HepG2 (cell line): ENCODE results near the gene RPL41. TPM values are rescaled to one million over a fixed set of nuclear protein-coding genes. Genes with fewer than 3 reads are reported as not detected.
A peak's percentile ranks its signal among the peaks of the same experiment; 100 is the strongest.

Source experiments
- BRCA1 ChIP-seq: sonication (generic); formaldehyde crosslinking; IDR thresholded peaks from 2 replicates; pipeline ENCODE4 v1.4.0; 2020; ENCODE audit warnings: missing genetic modification reagents
- FOXJ3 ChIP-seq: sonication (generic); formaldehyde crosslinking; IDR thresholded peaks from 2 replicates; pipeline ENCODE4 v1.4.0; 2020; ENCODE audit warnings: missing genetic modification reagents, mild to moderate bottlenecking, borderline replicate concordance
- KLF13 ChIP-seq: sonication (generic); formaldehyde crosslinking; IDR thresholded peaks from 2 replicates; pipeline ENCODE4 v1.4.0; 2020; ENCODE audit warnings: mild to moderate bottlenecking, missing genetic modification reagents
- NAIF1 ChIP-seq: sonication (generic); formaldehyde crosslinking; IDR thresholded peaks from 2 replicates; pipeline ENCODE4 v1.5.0; 2020; ENCODE audit warnings: mild to moderate bottlenecking, missing genetic modification reagents, borderline replicate concordance
- SP1 ChIP-seq, 2 experiments: fragments of 450-650 bp in 1 of 2; sonication (generic) in 1 of 2; formaldehyde crosslinking in 1 of 2; IDR thresholded peaks; 2 replicates each; pipeline versions ENCODE4 v1.4.0 to v1.6.1; 2016 to 2020; ENCODE audit warnings: missing genetic modification reagents in 1 of 2
- SUZ12 ChIP-seq: fragments of 150-350 bp; IDR thresholded peaks from 2 replicates; pipeline ENCODE4 v1.6.1; 2014; ENCODE audit warnings: low read depth, low read length
- TBX3 ChIP-seq: fragments of 450-650 bp; IDR thresholded peaks from 2 replicates; pipeline ENCODE4 v1.6.1; 2017; ENCODE audit warnings: antibody characterized with exemption, mild to moderate bottlenecking, inconsistent platforms, borderline replicate concordance
- ZNF124 ChIP-seq: sonication (generic); formaldehyde crosslinking; IDR thresholded peaks from 2 replicates; pipeline ENCODE4 v1.4.0; 2020; ENCODE audit warnings: missing genetic modification reagents
- ZNF333 ChIP-seq: sonication (generic); formaldehyde crosslinking; IDR thresholded peaks from 2 replicates; pipeline ENCODE4 v1.4.0; 2020; ENCODE audit warnings: mild to moderate bottlenecking, missing genetic modification reagents, borderline replicate concordance
- ZNF33A ChIP-seq: sonication (generic); formaldehyde crosslinking; IDR thresholded peaks from 2 replicates; pipeline ENCODE4 v1.5.1; 2020; ENCODE audit warnings: missing genetic modification reagents, mild to moderate bottlenecking, moderate library complexity, borderline replicate concordance
- ZNF558 ChIP-seq: sonication (generic); formaldehyde crosslinking; IDR thresholded peaks from 2 replicates; pipeline ENCODE4 v1.9.0; 2022; ENCODE audit warnings: mild to moderate bottlenecking, missing genetic modification reagents, borderline replicate concordance
- ZNF709 ChIP-seq: sonication (generic); formaldehyde crosslinking; IDR thresholded peaks from 2 replicates; pipeline ENCODE4 v1.5.0; 2020; ENCODE audit warnings: mild to moderate bottlenecking, missing genetic modification reagents
- ZNF75D ChIP-seq: sonication (generic); formaldehyde crosslinking; IDR thresholded peaks from 2 replicates; pipeline ENCODE4 v1.8.1; 2023; ENCODE audit warnings: missing genetic modification reagents, mild to moderate bottlenecking, borderline replicate concordance
- ZNF790 ChIP-seq: sonication (generic); formaldehyde crosslinking; IDR thresholded peaks from 2 replicates; pipeline ENCODE4 v1.8.0; 2022; ENCODE audit warnings: missing genetic modification reagents, mild to moderate bottlenecking, borderline replicate concordance
- ZNF839 ChIP-seq: sonication (generic); formaldehyde crosslinking; IDR thresholded peaks from 2 replicates; pipeline ENCODE4 v1.4.0; 2020; ENCODE audit warnings: missing genetic modification reagents, mild to moderate bottlenecking, borderline replicate concordance
- polyA plus RNA-seq, 8 experiments: library from polyadenylated mRNA; depleted of rRNA in 3 of 8; stranded (reverse) in 7 of 8; unstranded in 1 of 8; fragments of >200 nt; fragmentation: Illumina TruSeq in 4 of 8; extraction: Trizol in 4 of 8; gene quantifications; 2 replicates each; pipeline versions ENCODE4 v1.2.1 to v1.2.3, GENCODE V29; 2011 to 2016; ENCODE audit warnings: low read depth in 4 of 8, missing spikeins in 1 of 8, mixed read lengths in 1 of 8; ENCODE audit not compliant: insufficient read depth in 1 of 8
- total RNA-seq, 5 experiments: library from RNA; depleted of rRNA; stranded (reverse); fragments of >200 nt; fragmentation: Illumina TruSeq; extraction: Trizol; gene quantifications; 2 replicates each; pipeline ENCODE4 v1.2.3, GENCODE V29; 2016; ENCODE audit warnings: low read depth in 1 of 5
- TF ChIP-seq, protein P1 (sequence below): sonication (generic); formaldehyde crosslinking; IDR thresholded peaks from 2 replicates; pipeline ENCODE4 v1.5.0; 2020; ENCODE audit warnings: missing genetic modification reagents
- TF ChIP-seq, protein P2 (sequence below): sonication (generic); formaldehyde crosslinking; conservative IDR thresholded peaks from 2 replicates; pipeline ENCODE4 v1.5.0; 2020; ENCODE audit warnings: missing genetic modification reagents
- TF ChIP-seq, protein P3 (sequence below): sonication (generic); formaldehyde crosslinking; IDR thresholded peaks from 2 replicates; pipeline ENCODE4 v1.4.0; 2020; ENCODE audit warnings: missing genetic modification reagents, borderline replicate concordance
- TF ChIP-seq, protein P4 (sequence below): sonication (generic); formaldehyde crosslinking; IDR thresholded peaks from 2 replicates; pipeline ENCODE4 v1.8.0; 2022; ENCODE audit warnings: mild to moderate bottlenecking, missing genetic modification reagents, moderate library complexity
- TF ChIP-seq, protein P5 (sequence below): sonication (generic); formaldehyde crosslinking; IDR thresholded peaks from 2 replicates; pipeline ENCODE4 v1.5.0; 2020; ENCODE audit warnings: mild to moderate bottlenecking, missing genetic modification reagents

RPL41 gene
- total and polyA plus RNA-seq, 2 of the 13 experiments (the other 11 are each of a cell fraction or from before 2014, with no cell fraction given): 4,012 to 7,670 TPM

DNA sequence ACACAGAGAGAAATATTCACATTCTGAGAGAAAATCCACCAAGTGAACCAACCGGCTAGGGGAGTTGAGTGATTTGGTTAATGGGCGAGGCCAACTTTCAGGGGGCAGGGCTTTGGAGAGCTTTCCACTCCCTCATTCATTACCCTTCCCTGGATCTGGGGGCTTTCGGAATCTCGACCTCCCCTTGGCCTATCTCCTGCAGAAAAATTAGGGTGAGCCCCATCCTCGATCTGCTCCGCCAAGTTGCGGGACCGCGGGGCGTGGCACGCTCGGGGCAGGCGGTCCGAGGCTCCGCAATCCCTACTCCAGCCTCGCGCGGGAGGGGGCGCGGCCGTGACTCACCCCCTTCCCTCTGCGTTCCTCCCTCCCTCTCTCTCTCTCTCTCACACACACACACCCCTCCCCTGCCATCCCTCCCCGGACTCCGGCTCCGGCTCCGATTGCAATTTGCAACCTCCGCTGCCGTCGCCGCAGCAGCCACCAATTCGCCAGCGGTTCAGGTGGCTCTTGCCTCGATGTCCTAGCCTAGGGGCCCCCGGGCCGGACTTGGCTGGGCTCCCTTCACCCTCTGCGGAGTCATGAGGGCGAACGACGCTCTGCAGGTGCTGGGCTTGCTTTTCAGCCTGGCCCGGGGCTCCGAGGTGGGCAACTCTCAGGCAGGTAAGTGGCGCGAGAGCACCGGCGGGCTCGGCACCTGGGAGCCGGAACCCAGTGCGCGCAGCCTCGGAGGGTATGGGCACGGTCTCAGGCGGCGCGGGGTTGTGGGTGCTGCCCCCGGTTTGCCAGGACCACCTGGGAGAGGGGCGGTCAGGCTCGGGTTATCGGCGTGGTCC is 36.5 kb upstream of the RPL41 start, which contains the start of gene ERBB3 (continued):
- TF ChIP-seq SP1 (IDR thresholded peaks at IDR 0.05): no peak
- TF ChIP-seq SP1 (CRISPR knock-in tag; IDR thresholded peaks at IDR 0.05): peak; percentile 76
- TF ChIP-seq ZNF75D (CRISPR knock-in tag): no peak
- no peak for TF ChIP-seq ZNF124 (CRISPR knock-in tag)
- TF ChIP-seq, protein P1, sequence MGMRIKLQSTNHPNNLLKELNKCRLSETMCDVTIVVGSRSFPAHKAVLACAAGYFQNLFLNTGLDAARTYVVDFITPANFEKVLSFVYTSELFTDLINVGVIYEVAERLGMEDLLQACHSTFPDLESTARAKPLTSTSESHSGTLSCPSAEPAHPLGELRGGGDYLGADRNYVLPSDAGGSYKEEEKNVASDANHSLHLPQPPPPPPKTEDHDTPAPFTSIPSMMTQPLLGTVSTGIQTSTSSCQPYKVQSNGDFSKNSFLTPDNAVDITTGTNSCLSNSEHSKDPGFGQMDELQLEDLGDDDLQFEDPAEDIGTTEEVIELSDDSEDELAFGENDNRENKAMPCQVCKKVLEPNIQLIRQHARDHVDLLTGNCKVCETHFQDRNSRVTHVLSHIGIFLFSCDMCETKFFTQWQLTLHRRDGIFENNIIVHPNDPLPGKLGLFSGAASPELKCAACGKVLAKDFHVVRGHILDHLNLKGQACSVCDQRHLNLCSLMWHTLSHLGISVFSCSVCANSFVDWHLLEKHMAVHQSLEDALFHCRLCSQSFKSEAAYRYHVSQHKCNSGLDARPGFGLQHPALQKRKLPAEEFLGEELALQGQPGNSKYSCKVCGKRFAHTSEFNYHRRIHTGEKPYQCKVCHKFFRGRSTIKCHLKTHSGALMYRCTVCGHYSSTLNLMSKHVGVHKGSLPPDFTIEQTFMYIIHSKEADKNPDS (CRISPR knock-in tag): no peak
- TF ChIP-seq TBX3: no peak
- TF ChIP-seq ZNF839 (CRISPR knock-in tag): no peak
- TF ChIP-seq, protein P2, sequence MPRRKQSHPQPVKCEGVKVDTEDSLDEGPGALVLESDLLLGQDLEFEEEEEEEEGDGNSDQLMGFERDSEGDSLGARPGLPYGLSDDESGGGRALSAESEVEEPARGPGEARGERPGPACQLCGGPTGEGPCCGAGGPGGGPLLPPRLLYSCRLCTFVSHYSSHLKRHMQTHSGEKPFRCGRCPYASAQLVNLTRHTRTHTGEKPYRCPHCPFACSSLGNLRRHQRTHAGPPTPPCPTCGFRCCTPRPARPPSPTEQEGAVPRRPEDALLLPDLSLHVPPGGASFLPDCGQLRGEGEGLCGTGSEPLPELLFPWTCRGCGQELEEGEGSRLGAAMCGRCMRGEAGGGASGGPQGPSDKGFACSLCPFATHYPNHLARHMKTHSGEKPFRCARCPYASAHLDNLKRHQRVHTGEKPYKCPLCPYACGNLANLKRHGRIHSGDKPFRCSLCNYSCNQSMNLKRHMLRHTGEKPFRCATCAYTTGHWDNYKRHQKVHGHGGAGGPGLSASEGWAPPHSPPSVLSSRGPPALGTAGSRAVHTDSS (CRISPR knock-in tag): no peak
- TF ChIP-seq ZNF558 (CRISPR knock-in tag): no peak
- no peak; the same call in 1 of the 2 replicates for TF ChIP-seq FOXJ3 (CRISPR knock-in tag)
- TF ChIP-seq, protein P3, sequence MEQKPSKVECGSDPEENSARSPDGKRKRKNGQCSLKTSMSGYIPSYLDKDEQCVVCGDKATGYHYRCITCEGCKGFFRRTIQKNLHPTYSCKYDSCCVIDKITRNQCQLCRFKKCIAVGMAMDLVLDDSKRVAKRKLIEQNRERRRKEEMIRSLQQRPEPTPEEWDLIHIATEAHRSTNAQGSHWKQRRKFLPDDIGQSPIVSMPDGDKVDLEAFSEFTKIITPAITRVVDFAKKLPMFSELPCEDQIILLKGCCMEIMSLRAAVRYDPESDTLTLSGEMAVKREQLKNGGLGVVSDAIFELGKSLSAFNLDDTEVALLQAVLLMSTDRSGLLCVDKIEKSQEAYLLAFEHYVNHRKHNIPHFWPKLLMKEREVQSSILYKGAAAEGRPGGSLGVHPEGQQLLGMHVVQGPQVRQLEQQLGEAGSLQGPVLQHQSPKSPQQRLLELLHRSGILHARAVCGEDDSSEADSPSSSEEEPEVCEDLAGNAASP (CRISPR knock-in tag): no peak
- TF ChIP-seq BRCA1: no peak
- TF ChIP-seq ZNF33A (CRISPR knock-in tag): peak; percentile 91; the same call in 1 of the 2 replicates
- TF ChIP-seq, protein P4, sequence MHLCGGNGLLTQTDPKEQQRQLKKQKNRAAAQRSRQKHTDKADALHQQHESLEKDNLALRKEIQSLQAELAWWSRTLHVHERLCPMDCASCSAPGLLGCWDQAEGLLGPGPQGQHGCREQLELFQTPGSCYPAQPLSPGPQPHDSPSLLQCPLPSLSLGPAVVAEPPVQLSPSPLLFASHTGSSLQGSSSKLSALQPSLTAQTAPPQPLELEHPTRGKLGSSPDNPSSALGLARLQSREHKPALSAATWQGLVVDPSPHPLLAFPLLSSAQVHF (CRISPR knock-in tag): peak; percentile 51; the same call in 1 of the 2 replicates
- no peak for TF ChIP-seq NAIF1
- no peak for TF ChIP-seq KLF13 (CRISPR knock-in tag)
- TF ChIP-seq SUZ12: no peak
- no peak; the same call in 1 of the 2 replicates for TF ChIP-seq ZNF790 (CRISPR knock-in tag)
- TF ChIP-seq ZNF709 (CRISPR knock-in tag): peak; percentile 80
- TF ChIP-seq, protein P5, sequence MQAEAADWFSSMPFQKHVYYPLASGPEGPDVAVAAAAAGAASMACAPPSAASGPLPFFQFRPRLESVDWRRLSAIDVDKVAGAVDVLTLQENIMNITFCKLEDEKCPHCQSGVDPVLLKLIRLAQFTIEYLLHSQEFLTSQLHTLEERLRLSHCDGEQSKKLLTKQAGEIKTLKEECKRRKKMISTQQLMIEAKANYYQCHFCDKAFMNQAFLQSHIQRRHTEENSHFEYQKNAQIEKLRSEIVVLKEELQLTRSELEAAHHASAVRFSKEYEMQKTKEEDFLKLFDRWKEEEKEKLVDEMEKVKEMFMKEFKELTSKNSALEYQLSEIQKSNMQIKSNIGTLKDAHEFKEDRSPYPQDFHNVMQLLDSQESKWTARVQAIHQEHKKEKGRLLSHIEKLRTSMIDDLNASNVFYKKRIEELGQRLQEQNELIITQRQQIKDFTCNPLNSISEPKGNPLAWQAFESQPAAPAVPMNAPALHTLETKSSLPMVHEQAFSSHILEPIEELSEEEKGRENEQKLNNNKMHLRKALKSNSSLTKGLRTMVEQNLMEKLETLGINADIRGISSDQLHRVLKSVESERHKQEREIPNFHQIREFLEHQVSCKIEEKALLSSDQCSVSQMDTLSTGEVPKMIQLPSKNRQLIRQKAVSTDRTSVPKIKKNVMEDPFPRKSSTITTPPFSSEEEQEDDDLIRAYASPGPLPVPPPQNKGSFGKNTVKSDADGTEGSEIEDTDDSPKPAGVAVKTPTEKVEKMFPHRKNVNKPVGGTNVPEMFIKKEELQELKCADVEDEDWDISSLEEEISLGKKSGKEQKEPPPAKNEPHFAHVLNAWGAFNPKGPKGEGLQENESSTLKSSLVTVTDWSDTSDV (CRISPR knock-in tag): no peak
- no peak for TF ChIP-seq ZNF333 (CRISPR knock-in tag)
